ENCODE data around the gene OR5V1. TPM values are rescaled to one million over a fixed set of nuclear protein-coding genes. Genes with fewer than 3 reads are reported as not detected.

Gene OR5V1
- total RNA-seq: not detected in 2 replicates

GRCh38 chr6:29368765-29369164 lies at the start of gene OR5V1:
Gene OR5V1 (minus strand): TSS chr6:29368865. CDS start chr6:29356195, 12,670 bp downstream.

GRCh38 chr6:29414588-29414987 lies 45.9 kb upstream of the OR5V1 start, which contains the start of gene OR12D1:
Gene OR12D1 (plus strand): TSS chr6:29414928.

GRCh38 chr6:29395331-29395730 lies 26.7 kb upstream of the OR5V1 start, which contains the start of gene OR12D2:
Gene OR12D2 (plus strand): TSS chr6:29395631. CDS start chr6:29396700, 1,069 bp downstream.

GRCh38 chr6:29375191-29375590 lies 6.5 kb upstream of the OR5V1 start, which contains the start of gene OR12D3:
Gene OR12D3 (minus strand): TSS chr6:29375291. CDS start chr6:29375287, 4 bp downstream.

Other genes starting within 250 kb of the OR5V1 start
- not detected in 2 replicates for gene OR2J2, start 198.0 kb downstream of the OR5V1 start, total RNA-seq
- gene OR14J1, start 67.2 kb downstream of the OR5V1 start, total RNA-seq: not detected in 2 replicates
- not detected in 2 replicates for gene OR12D3, start 6.4 kb upstream of the OR5V1 start, total RNA-seq
- gene OR12D2, start 26.8 kb upstream of the OR5V1 start, total RNA-seq: not detected in 2 replicates
- gene OR12D1, start 46.1 kb upstream of the OR5V1 start, total RNA-seq: not detected in 2 replicates
- gene OR10C1, start 70.4 kb upstream of the OR5V1 start, total RNA-seq: not detected in 2 replicates
- not detected in 2 replicates for gene OR11A1, start 88.2 kb upstream of the OR5V1 start, total RNA-seq
- not detected in 2 replicates for gene OR2H1, start 88.3 kb upstream of the OR5V1 start, total RNA-seq
- gene MAS1L, start 119.1 kb upstream of the OR5V1 start, total RNA-seq: not detected in 2 replicates
- gene UBD, start 190.9 kb upstream of the OR5V1 start, total RNA-seq: not detected in 2 replicates
- gene OR2H2, start 216.3 kb upstream of the OR5V1 start, total RNA-seq: not detected in 2 replicates

Data from hair follicle dermal papilla cell (primary cell).